CD4-positive, alpha-beta T cell (primary cell): Measurements from ENCODE around the gene FLT1. TPM values are rescaled to one million over a fixed set of nuclear protein-coding genes. Genes with fewer than 3 reads are reported as not detected.

Experiments used
- ATAC-seq: fragments of 200-7000 bp; cut with Tn5 transposase; one replicate; pipeline ENCODE4 v1.10.0; 2022; ENCODE audit warnings: mild to moderate bottlenecking; ENCODE audit not compliant: poor library complexity
- CTCF ChIA-PET: fragments of 350-600 bp; sonication (Branson Sonifier 250); formaldehyde crosslinking; loops from one replicate; lab custom pipeline; 2021; ENCODE audit warnings: antibody characterized with exemption, inconsistent platforms; lab: Charles Lee
- POLR2A ChIA-PET: fragments of 350-600 bp; sonication (Branson Sonifier 250); formaldehyde crosslinking; loops from one replicate; lab custom pipeline; 2021; ENCODE audit warnings: antibody characterized with exemption, inconsistent platforms; lab: Charles Lee
- DNase-seq, 14 experiments: peaks; one replicate each; pipeline ENCODE4 v3.0.0-alpha.2; 2013 to 2020; ENCODE audit warnings: mixed read lengths in 2 of 14
- H3K27ac ChIP-seq, 2 donors: one replicate each; pipeline versions ENCODE4 v1.5.1 to v1.7.0; 2013; ENCODE audit warnings: low read length in 2 of 2, low read depth in 1 of 2, mild to moderate bottlenecking in 1 of 2
- H3K27me3 ChIP-seq, 2 experiments: 1 replicate in 1 of 2; 2 replicates in 1 of 2; pipeline versions ENCODE4 v1.6.1 to v1.7.0; 2013; ENCODE audit warnings: low read length in 2 of 2, control low read depth in 1 of 2, mild to moderate bottlenecking in 1 of 2, moderate library complexity in 1 of 2; ENCODE audit not compliant: insufficient read depth in 2 of 2, control insufficient read depth in 1 of 2
- H3K36me3 ChIP-seq: one replicate; pipeline ENCODE4 v1.6.1; 2013; ENCODE audit warnings: low read length, control low read depth; ENCODE audit not compliant: insufficient read depth
- H3K4me1 ChIP-seq: one replicate; pipeline ENCODE4 v1.6.1; 2013; ENCODE audit warnings: low read length, control low read depth; ENCODE audit not compliant: insufficient read depth
- H3K4me3 ChIP-seq: one replicate; pipeline ENCODE4 v1.5.1; 2013; ENCODE audit warnings: mild to moderate bottlenecking, low read length, moderate library complexity
- H3K9me3 ChIP-seq, 2 experiments: 1 replicate in 1 of 2; 2 replicates in 1 of 2; pipeline versions ENCODE4 v1.6.1 to v1.7.0; 2013; ENCODE audit warnings: low read length in 2 of 2, mild to moderate bottlenecking in 2 of 2, control low read depth in 1 of 2, moderate library complexity in 1 of 2; ENCODE audit not compliant: control insufficient read depth in 1 of 2, insufficient read depth in 1 of 2
- H3K27ac Mint-ChIP-seq: one replicate; pipeline ENCODE4 v1.8.0; 2020; ENCODE audit warnings: mixed read lengths
- H3K27me3 Mint-ChIP-seq: one replicate; pipeline ENCODE4 v1.8.0; 2021; ENCODE audit warnings: mixed read lengths
- H3K36me3 Mint-ChIP-seq: one replicate; pipeline ENCODE4 v1.8.0; 2021; ENCODE audit warnings: low read depth, mixed read lengths
- H3K4me1 Mint-ChIP-seq: one replicate; pipeline ENCODE4 v1.8.0; 2021; ENCODE audit warnings: low read depth, mixed read lengths
- H3K4me3 Mint-ChIP-seq: one replicate; pipeline ENCODE4 v1.8.0; 2020; ENCODE audit warnings: mild to moderate bottlenecking, mixed read lengths
- H3K9me3 Mint-ChIP-seq: one replicate; pipeline ENCODE4 v1.8.0; 2020; ENCODE audit warnings: mixed read lengths
- intact Hi-C, 2 experiments: fragments of 100-400 bp; cut with DNase I in 1 of 2; cut with micrococcal nuclease in 1 of 2; formaldehyde crosslinking; loops; one replicate each; pipeline versions ENCODE4 v1.15.1 to v1.9.0; 2023 to 2025; cut with DNase I, micrococcal nuclease
- total RNA-seq, 174 experiments: library from RNA in 2 of 174; stranded (reverse) in 2 of 174; gene quantifications; one replicate each; pipeline ENCODE4 v1.2.3 and lab custom pipeline; 2021 to 2026
- TF ChIP-seq, protein P1 (sequence below): fragments of 200-600 bp; IDR thresholded peaks from one replicate; pipeline ENCODE4 v1.8.0; 2022; ENCODE audit warnings: antibody characterized with exemption, mild to moderate bottlenecking

The FLT1 gene
- total RNA-seq, 2 experiments from 2014 or later = 1.1 to 1.2 TPM

GRCh38 chr13:28338742-28339141, 156.2 kb downstream of the FLT1 start:
- Histone ChIP-seq H3K27me3 (no peaks in the 10 kb centered on the region), H3K4me1 (no peaks in the 10 kb centered on the region), H3K27ac (no peak overlapping the region), H3K9me3 (no peaks in the 10 kb centered on the region), H3K36me3 (no peaks in the 10 kb centered on the region), H3K4me3 (no peak overlapping the region)
- ATAC-seq = no peak
- Mint-ChIP-seq H3K27me3 (no peaks in the 10 kb centered on the region), H3K9me3 (no peaks in the 10 kb centered on the region), H3K27ac (no peak overlapping the region), H3K4me3 (no peak overlapping the region), H3K4me1 (no peaks in the 10 kb centered on the region), H3K36me3 (no peaks in the 10 kb centered on the region)
- no peak for DNase-seq
- ChIA-PET CTCF (no interaction called here), POLR2A (no interaction called here)
- TF ChIP-seq, protein P1, sequence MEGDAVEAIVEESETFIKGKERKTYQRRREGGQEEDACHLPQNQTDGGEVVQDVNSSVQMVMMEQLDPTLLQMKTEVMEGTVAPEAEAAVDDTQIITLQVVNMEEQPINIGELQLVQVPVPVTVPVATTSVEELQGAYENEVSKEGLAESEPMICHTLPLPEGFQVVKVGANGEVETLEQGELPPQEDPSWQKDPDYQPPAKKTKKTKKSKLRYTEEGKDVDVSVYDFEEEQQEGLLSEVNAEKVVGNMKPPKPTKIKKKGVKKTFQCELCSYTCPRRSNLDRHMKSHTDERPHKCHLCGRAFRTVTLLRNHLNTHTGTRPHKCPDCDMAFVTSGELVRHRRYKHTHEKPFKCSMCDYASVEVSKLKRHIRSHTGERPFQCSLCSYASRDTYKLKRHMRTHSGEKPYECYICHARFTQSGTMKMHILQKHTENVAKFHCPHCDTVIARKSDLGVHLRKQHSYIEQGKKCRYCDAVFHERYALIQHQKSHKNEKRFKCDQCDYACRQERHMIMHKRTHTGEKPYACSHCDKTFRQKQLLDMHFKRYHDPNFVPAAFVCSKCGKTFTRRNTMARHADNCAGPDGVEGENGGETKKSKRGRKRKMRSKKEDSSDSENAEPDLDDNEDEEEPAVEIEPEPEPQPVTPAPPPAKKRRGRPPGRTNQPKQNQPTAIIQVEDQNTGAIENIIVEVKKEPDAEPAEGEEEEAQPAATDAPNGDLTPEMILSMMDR = no peak
- intact Hi-C loops = no loop called here

DNA sequence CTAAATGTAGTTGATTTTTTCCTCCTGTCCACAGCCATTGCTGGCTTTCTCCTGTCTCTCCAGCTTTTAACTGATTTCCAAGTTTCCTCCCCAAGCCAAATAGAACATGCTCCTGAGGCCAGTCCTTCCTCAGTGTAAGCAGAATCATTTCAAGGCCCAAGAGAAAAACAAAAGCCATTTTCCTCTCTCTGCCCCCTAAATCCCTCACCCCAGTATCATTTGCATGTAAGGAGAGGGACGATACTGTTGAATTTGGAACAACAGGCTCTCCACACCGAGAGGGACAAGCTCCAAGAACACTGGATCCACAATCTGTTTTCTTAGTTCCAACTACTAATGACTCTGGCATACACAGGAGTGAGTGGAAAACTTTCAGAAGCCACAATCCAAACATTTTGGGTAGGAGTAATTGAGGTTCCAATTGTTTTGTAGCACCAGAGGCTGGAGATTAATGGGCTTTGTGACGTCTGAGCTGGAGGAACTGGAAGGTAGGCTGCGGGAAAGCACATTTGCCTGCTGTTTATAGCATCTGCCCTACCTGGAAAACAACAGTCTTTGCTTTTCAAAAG, 156.8 kb downstream of the FLT1 start:
- Mint-ChIP-seq H3K4me3 (no peak overlapping the region), H3K9me3 (no peaks in the 10 kb centered on the region), H3K36me3 (no peaks in the 10 kb centered on the region), H3K27me3 (no peaks in the 10 kb centered on the region), H3K4me1 (no peaks in the 10 kb centered on the region), H3K27ac (no peak overlapping the region)
- TF ChIP-seq, protein P1 = no peak
- H3K4me3 ChIP-seq = no peak overlapping the region
- no peak overlapping the region for H3K27ac ChIP-seq
- no peaks in the 10 kb centered on the region for H3K4me1 ChIP-seq
- no peak for DNase-seq
- CTCF ChIA-PET = no interaction called here
- H3K27me3 ChIP-seq = no peaks in the 10 kb centered on the region
- H3K9me3 ChIP-seq = no peaks in the 10 kb centered on the region
- no peak for ATAC-seq
- no peaks in the 10 kb centered on the region for H3K36me3 ChIP-seq
- POLR2A ChIA-PET = no interaction called here
- intact Hi-C loops = no loop called here

DNA sequence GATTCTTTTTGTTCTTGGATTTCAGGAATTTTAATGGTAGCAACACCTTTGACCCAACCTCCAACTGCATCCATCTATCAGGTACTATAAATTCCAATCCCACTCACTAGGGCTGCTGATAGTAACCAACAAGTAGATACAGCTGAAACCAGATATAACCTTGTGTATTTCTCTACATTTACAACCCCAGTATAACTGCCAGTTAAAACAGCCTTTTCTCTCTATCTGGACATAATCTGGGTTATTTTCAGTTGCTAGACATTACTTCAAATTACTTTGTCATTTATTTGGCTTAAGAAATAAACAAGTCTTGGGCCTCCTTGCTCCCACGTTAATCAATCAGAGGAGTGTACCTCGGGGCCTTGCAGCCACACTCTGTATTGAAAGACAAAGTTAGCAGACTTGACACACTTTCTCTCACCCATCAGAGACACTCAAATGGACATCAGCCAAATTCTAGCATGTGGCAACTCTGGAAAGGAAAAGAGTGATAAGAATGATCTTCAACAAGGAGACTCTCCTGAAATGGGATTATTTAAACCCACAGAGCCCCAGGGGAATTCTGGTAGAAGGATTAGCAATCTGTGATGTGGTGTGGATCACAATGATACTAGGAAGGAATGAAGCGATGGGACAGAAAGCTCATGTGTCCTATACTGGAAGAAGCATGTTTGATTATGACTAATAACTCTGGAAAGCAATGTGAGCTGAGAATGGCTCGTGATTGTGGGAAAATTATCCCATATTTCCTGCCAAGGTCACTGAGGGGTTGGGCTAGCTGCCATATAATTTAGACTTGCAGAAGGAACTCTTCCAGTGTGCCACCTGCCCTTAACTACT, 157.5 kb downstream of the FLT1 start:
- Histone ChIP-seq H3K27me3 (no peaks in the 10 kb centered on the region), H3K4me3 (no peak overlapping the region), H3K27ac (no peak overlapping the region), H3K36me3 (no peaks in the 10 kb centered on the region), H3K9me3 (no peaks in the 10 kb centered on the region), H3K4me1 (no peaks in the 10 kb centered on the region)
- Mint-ChIP-seq H3K27me3 (no peaks in the 10 kb centered on the region), H3K9me3 (no peaks in the 10 kb centered on the region), H3K27ac (no peak overlapping the region), H3K36me3 (no peaks in the 10 kb centered on the region), H3K4me3 (no peak overlapping the region), H3K4me1 (no peaks in the 10 kb centered on the region)
- DNase-seq (no peak), ATAC-seq (no peak)
- POLR2A ChIA-PET = no interaction called here
- TF ChIP-seq, protein P1 = no peak
- intact Hi-C loops = no loop called here
- CTCF ChIA-PET = interaction anchor here (1.2 kb wide), 1 partner anchor 13 kb away, joined by 3 read pairs; no protein-coding TSS in a partner anchor
